ENCODE data around the gene CDK2AP2.

GRCh38 chr11:67516806-67517205 lies 8.8 kb upstream of the CDK2AP2 start:
- no peak for TF ChIP-seq PATZ1 (CRISPR knock-in tag; IDR thresholded peaks at IDR 0.05; ENCODE audit: borderline replicate concordance)
- TF ChIP-seq TSHZ2 (CRISPR knock-in tag; IDR thresholded peaks at IDR 0.05) = no peak
- TF ChIP-seq ZC3H10 (CRISPR knock-in tag; IDR thresholded peaks at IDR 0.05) = no peak
- TF ChIP-seq, protein P1, sequence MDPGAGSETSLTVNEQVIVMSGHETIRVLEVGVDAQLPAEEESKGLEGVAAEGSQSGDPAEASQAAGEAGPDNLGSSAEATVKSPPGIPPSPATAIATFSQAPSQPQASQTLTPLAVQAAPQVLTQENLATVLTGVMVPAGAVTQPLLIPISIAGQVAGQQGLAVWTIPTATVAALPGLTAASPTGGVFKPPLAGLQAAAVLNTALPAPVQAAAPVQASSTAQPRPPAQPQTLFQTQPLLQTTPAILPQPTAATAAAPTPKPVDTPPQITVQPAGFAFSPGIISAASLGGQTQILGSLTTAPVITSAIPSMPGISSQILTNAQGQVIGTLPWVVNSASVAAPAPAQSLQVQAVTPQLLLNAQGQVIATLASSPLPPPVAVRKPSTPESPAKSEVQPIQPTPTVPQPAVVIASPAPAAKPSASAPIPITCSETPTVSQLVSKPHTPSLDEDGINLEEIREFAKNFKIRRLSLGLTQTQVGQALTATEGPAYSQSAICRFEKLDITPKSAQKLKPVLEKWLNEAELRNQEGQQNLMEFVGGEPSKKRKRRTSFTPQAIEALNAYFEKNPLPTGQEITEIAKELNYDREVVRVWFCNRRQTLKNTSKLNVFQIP (CRISPR knock-in tag; IDR thresholded peaks at IDR 0.05; ENCODE audit: borderline replicate concordance, low read depth) = no peak

Data from SK-N-SH treated with all-trans-retinoic acid at 6 μM for 48 hours (cell line).